HG03196 (cell line): ENCODE results near the gene CSF3.

Source experiments
- ATAC-seq: cut with Tn5 transposase; IDR thresholded peaks from one replicate; pipeline ENCODE4 v1.9.1; 2021; ENCODE audit not compliant: unreplicated experiment

CSF3 gene

DNA sequence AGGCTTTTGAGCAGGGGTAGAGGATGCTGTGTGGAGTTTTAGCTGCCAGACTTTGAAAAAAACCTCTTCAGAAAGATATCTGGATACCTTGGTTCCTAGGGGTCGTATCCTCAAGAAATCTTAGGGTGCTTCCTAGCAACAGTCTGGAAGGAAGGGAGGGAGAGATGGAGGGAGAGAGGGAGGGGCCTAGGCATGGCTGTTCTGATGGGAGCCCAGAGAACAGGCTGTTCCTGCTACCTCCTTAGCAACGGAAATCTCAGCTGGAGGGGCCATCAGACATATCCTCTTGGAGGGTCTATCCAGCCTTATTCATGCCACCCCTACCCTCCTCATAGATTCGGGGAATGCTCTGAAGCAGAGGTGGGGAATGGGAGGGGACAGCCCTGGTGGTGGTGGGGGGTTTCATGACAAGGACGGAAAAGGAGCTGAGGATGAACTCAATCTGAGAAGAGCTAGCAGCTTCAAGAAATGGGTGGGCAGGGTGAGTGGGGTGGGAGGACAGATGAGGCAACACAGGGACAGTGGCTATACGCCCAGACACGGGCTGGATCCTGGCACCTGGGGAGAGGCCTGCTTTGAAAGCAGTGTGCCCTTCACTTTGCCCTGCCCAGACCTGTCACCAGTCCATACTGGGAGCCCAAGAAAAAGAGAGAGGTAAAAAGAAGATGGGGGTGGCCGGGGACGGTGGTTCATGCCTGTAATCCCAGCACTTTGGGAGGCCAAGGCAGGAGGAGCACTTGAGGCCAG lies 44.7 kb downstream of the CSF3 start:
- no peak for ATAC-seq

DNA sequence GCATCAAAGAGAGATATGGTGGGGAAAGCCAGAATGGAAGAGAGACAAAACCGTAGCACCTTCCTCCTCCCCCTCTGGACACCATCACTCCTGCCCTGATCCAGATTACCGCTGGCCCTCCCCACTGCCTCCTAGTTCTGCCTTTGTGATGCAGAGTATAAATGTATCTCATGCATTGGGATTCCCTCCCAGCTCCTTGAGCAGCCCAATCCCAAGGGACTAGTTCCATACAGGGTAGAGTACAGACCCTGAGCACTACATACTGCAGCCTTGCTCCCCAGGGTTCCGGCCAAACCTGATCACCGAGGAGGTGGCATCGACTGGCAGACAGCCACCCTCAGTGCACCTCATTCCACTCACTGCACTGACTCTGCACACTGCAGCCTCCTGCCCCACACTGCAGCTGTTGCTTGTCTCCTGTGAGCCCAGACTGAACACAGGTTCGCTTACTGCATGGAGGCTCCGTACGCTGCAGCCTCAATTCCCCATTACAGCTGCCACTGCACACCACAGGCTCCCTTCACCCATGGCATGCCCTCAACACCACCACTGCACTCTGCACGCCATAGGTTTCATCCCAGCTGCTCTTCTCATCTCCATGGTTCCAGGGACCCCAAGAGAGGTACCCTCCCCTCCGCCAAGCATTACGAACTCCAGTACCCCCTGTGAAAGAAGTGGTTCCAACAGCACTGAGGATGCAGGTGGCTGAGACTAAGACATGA lies 45.8 kb downstream of the CSF3 start:
- ATAC-seq, result no peak

DNA sequence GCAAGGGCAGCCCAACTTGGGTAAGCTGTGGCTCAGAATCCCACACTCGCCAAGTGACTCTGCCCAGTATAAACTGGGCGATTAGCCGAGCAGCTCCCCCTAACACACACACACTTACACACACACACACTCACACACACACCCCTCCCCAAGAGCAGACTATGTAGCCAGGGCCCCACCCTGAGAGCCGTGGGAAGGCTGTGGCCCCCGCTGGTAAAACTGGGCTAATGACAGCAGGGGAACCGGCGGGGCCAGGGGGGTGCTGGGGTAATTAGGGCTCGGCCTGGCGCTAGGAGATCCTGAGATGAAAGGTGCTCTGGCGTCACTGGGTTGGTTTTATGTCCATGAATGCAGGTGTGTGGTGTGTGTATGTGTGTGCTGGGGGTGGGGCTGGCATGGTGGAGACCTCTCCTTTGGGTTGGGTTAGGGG lies 46.4 kb downstream of the CSF3 start:
- no peak for ATAC-seq

DNA sequence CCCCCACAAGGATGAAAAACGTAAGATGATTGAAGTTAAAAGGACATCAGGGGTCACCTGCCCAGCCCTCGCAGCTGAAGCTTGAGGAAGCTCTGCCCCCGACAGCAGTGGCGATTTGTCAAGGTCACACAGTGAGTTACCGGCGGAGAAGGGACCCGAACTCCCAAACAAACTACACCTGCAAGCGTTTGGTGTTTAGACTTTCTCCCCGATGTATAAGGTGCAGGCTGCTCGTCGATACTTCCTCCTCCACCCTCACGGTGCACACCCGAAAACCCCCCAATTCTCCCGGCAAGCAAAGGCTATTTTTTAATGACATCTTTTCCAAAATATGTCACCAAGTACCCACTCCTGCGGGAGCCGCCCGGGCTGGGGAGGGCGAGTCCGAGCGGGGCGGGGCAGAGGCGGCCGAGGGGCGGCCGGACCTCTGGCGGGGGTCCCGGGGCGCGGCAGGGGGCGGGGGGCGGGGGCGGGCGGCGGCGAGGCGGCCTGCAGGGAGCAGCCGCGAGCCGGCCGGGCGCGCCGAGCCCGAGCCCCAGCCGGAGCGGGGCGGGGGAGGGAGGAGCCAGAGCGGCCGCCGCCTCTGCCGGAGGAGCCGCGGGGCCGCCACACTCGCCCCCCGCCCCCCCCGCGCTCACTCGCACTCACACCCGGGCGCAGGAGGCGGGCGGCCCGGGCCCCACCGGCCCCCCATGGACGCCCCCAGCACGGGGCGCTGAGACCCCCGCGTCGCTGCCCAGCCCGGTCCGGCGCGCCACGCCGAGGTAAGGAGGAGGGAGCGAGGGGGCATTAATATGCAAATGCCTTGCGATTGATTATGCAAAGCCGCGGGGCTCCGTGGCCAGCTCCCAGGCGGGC lies 47.3 kb downstream of the CSF3 start, which contains the start of gene THRA:
TSS of gene THRA (plus strand) at position 637 of the 858 bp plus-strand sequence. CDS start 11,524 bp downstream, outside the sequence.
- peak; percentile 56 for ATAC-seq

DNA sequence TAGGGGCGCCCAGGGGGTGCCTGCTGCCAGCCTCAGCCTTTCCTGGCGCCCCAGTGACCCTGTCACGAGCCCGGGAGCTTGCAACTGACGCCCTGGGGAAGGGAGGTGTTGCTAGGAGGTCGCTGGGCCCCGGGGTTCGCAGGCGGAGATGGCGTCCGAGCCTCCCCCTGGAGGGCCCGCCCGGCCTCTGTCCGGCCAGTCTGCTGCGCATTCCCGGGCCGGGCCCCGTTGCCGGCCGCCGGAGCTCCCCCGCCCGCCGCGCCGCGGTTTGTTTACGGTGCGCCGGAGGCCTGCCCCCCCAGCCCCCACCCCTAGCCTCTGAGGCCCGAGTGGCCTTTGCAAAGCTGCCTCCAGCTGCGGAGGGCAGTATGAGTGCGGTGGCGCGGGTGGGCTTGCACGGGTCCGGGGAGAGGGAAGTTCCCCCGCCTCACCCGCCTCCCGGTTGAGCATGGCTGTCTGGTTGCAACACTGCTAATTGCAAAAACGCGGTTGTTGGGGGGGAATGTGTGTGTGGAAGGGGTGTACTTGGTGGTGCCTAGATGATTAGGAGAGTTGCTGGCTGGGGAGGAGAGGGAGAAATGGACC lies 48.0 kb downstream of the CSF3 start:
- ATAC-seq, result peak; percentile 23

DNA sequence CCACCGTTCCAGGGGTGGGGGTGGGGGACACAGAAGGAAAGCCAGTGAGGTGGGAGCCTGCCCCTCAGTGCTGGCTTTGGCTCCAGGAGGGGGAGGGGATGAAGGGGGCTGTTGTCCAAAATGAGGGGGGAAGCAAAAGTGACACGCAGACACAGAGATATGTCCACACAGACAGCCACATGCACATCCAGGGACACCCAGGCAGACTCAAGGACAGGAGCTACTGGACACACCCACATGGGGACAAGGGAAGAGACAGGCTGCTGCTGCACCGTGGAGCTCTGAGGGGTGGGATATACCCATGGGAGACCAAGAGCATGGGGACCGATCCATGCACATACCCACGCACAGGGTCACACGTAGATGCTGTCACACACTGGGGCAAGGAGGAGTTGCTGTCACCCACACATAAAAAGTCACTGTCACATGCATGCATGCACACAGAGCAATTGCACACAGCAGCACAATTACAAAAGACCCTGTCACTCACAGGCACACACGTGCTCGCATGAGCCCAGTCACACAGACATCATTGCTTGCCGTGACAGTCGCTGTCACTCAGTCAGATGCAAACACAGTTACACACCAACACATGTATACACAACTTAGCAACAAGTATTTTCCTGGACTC lies 48.8 kb downstream of the CSF3 start:
- no peak for ATAC-seq

DNA sequence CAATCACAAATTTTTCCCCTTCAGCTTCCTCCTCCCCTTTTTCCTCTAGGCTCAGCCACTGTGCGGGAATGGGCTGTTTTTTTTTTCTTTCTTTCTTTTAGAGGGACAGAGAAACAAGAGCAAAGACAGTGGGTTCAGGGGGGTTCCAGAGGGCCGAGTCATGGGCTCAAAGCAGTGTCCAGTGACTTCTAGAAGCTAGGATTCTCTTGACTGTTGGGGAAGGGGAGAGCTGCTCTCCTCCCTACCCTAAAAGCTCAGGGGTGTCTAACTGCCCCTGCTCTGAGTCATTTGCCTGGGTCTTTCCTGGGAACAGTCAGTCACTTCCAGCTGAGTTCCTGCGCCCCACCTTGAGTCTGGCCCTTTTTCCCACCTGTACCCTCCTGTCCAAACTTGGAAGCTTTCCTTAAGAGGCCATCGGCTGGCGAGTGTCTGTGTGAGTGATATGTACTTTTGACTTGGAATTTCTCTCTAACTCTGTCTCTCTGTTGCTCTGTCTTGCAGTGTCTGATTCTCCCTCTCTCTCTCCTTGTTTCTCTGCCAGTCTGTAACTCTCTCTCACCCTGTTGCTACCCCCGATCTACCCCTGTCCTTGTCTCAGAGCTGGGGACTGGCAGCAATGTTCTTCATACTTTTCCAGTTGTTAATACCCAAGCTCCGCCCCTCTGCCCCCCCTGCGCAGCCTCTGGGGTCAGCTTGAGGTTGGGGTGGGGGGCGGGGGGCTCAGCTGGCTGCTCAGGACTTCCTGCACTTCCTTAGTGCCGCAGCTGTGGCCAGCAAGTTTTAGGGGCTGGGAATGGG lies 49.9 kb downstream of the CSF3 start:
- ATAC-seq, result no peak

DNA sequence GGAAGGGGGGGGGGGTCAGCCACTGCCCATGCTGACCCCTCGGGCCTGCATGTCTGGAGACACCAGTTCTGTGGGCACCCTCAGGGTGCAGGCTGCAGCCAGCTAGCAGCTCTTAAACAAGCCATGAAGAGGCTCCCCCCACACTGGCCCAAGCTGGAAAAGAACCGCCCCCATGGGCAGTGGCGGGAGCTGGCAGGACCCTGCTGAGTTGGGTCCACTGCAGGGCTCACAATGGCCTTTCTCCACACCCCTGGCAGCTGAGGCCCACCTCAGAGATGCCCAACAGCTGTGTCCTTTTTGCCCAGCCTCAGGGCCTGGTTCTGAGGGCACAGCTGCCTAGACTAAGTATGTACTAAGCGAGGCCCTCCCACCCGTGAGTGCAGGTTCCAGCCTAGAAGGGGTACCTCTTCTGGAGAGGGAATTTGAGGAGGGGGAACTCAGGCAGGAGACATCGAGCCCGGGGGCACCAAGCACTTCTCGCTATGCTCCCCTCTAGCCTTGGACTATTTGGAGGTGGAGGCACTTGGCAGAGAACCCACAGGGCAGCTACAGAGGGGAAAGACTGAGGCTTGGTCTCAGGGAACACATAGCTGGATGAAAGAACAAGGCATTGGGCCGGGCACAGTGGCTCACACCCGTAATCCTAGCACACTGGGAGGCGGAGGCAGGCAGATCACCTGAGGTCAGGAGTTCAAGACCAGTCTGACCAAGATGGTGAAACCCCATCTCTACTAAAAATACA lies 50.7 kb downstream of the CSF3 start:
- ATAC-seq, result no peak
